HepG2 (cell line): Measurements from ENCODE around the gene FAM117B. TPM values are rescaled to one million over a fixed set of nuclear protein-coding genes. Genes with fewer than 3 reads are reported as not detected.

Source experiments
- ATAC-seq: fragments of 200-7000 bp; cut with Tn5 transposase; 3 replicates; pipeline ENCODE4 v1.9.1; 2020; ENCODE audit warnings: mild to moderate bottlenecking, moderate library complexity
- BruUV-seq: library from RNA; stranded (reverse); fragments of 400-500 nt; replicated peaks from 2 replicates; lab custom pipeline; 2021; lab: Mats Ljungman, UMichigan
- CTCF ChIA-PET: fragments of 300-600 bp; formaldehyde crosslinking; extraction: SDS; loops from one replicate; lab custom pipeline; 2021; ENCODE audit warnings: low total read pairs, inconsistent platforms, low intra/inter-chr PET ratio; lab: Yijun Ruan, JAX
- POLR2A ChIA-PET: fragments of 350-600 bp; sonication (Branson Sonifier 250); formaldehyde crosslinking; loops from one replicate; lab custom pipeline; 2020; ENCODE audit warnings: antibody characterized with exemption, inconsistent platforms; lab: Yijun Ruan, JAX
- DNase-seq: peaks from one replicate; pipeline ENCODE4 v3.0.0-alpha.2; 2015; ENCODE audit warnings: low spot score
- FAIRE-seq: peaks from 3 replicates; lab custom pipeline; 2011; peaks lifted over from hg19 to GRCh38; lab: Jason Lieb, UNC
- H2AFZ ChIP-seq: one replicate; pipeline ENCODE4 v1.6.1; 2011; ENCODE audit warnings: low read length, inconsistent platforms
- H3K27ac ChIP-seq: fragments of 300-600 bp; 3 replicates; pipeline ENCODE4 v1.8.0; 2011; ENCODE audit warnings: mixed run types, mild to moderate bottlenecking, mixed read lengths, low read length, inconsistent platforms; ENCODE audit not compliant: insufficient read depth; ENCODE audit errors: extremely low read length
- H3K27me3 ChIP-seq, 2 experiments: fragments of 200-600 bp in 1 of 2; 2 replicates in 1 of 2; 3 replicates in 1 of 2; pipeline versions ENCODE4 v1.6.0 to v1.8.0; 2011; ENCODE audit warnings: low read length in 2 of 2, mild to moderate bottlenecking in 2 of 2, moderate library complexity in 2 of 2, inconsistent platforms in 1 of 2; ENCODE audit not compliant: insufficient read depth in 2 of 2, control insufficient read depth in 1 of 2
- H3K36me3 ChIP-seq, 2 experiments: fragments of 200-600 bp in 1 of 2; replicated peaks in 1 of 2; 2 replicates in 1 of 2; 3 replicates in 1 of 2; pipeline versions ENCODE4 v1.5.1 to v1.8.0; 2011; ENCODE audit warnings: low read length in 2 of 2, inconsistent platforms in 1 of 2; ENCODE audit not compliant: insufficient read depth in 2 of 2, control insufficient read depth in 1 of 2
- H3K4me1 ChIP-seq: 2 replicates; pipeline ENCODE4 v1.5.1; 2012; ENCODE audit warnings: low read length, inconsistent platforms; ENCODE audit not compliant: insufficient read depth
- H3K4me2 ChIP-seq: 2 replicates; pipeline ENCODE4 v1.6.0; 2011; ENCODE audit warnings: low read depth, low read length, inconsistent platforms
- H3K4me3 ChIP-seq, 3 experiments: fragments of 200-600 bp in 1 of 3; sonication (generic), shearing (Covaris generic) in 1 of 3; replicated peaks in 1 of 3; 2 replicates each; pipeline ENCODE4 v1.5.1; 2011 to 2016; ENCODE audit warnings: low read length in 3 of 3, inconsistent platforms in 2 of 3, low read depth in 2 of 3, mild to moderate bottlenecking in 2 of 3, control low read depth in 1 of 3, mixed read lengths in 1 of 3; ENCODE audit not compliant: insufficient read depth in 1 of 3
- H3K79me2 ChIP-seq: one replicate; pipeline ENCODE4 v1.6.1; 2011; ENCODE audit warnings: low read length, inconsistent platforms; ENCODE audit not compliant: insufficient read depth
- H3K9ac ChIP-seq: 2 replicates; pipeline ENCODE4 v1.6.0; 2011; ENCODE audit warnings: mild to moderate bottlenecking, low read depth, low read length, inconsistent platforms; ENCODE audit not compliant: insufficient read depth
- H3K9me3 ChIP-seq: 2 replicates; pipeline ENCODE4 v1.5.1; 2012; ENCODE audit warnings: mild to moderate bottlenecking, low read length
- H4K20me1 ChIP-seq: 2 replicates; pipeline ENCODE4 v1.6.0; 2011; ENCODE audit warnings: inconsistent platforms, mild to moderate bottlenecking, low read length, moderate library complexity; ENCODE audit not compliant: insufficient read depth
- DDIT3 ChIP-seq: sonication (generic); formaldehyde crosslinking; IDR thresholded peaks from 2 replicates; pipeline ENCODE4 v1.4.0; 2020; ENCODE audit warnings: mild to moderate bottlenecking, missing genetic modification reagents
- ELK4 ChIP-seq: sonication (generic); formaldehyde crosslinking; IDR thresholded peaks from 2 replicates; pipeline ENCODE4 v1.9.0; 2021; ENCODE audit warnings: missing genetic modification reagents, borderline replicate concordance
- HMG20A ChIP-seq: IDR thresholded peaks from 2 replicates; pipeline ENCODE4 v1.6.1; 2016; ENCODE audit warnings: borderline replicate concordance
- KDM1A ChIP-seq: IDR thresholded peaks from 2 replicates; pipeline ENCODE4 v1.6.1; 2016; ENCODE audit warnings: missing compliant biosample characterization
- KDM4B ChIP-seq: sonication (generic); formaldehyde crosslinking; IDR thresholded peaks from 2 replicates; pipeline ENCODE4 v1.4.0; 2020; ENCODE audit warnings: missing genetic modification reagents
- MLX ChIP-seq: IDR thresholded peaks from 2 replicates; pipeline ENCODE4 v1.6.1; 2016
- NFKBIZ ChIP-seq: IDR thresholded peaks from 2 replicates; pipeline ENCODE4 v1.6.1; 2018; ENCODE audit warnings: missing genetic modification reagents, missing compliant biosample characterization
- SP2 ChIP-seq: sonication (generic); formaldehyde crosslinking; IDR thresholded peaks from 2 replicates; pipeline ENCODE4 v1.5.1; 2020; ENCODE audit warnings: mild to moderate bottlenecking, missing genetic modification reagents
- TCF12 ChIP-seq, 2 experiments: fragments of 450-650 bp in 1 of 2; sonication (generic) in 1 of 2; formaldehyde crosslinking in 1 of 2; IDR thresholded peaks; 2 replicates each; pipeline versions ENCODE4 v1.6.1 to v1.8.0; 2017 to 2022; ENCODE audit warnings: antibody characterized with exemption in 1 of 2, mild to moderate bottlenecking in 1 of 2, missing genetic modification reagents in 1 of 2, moderate library complexity in 1 of 2
- ZNF564 ChIP-seq: sonication (generic); formaldehyde crosslinking; IDR thresholded peaks from 2 replicates; pipeline ENCODE4 v1.8.1; 2023; ENCODE audit warnings: mild to moderate bottlenecking, missing genetic modification reagents
- ZNF800 ChIP-seq: sonication (generic); formaldehyde crosslinking; IDR thresholded peaks from 2 replicates; pipeline ENCODE4 v1.4.0; 2020; ENCODE audit warnings: missing genetic modification reagents
- ZNF839 ChIP-seq: sonication (generic); formaldehyde crosslinking; IDR thresholded peaks from 2 replicates; pipeline ENCODE4 v1.4.0; 2020; ENCODE audit warnings: missing genetic modification reagents, mild to moderate bottlenecking, borderline replicate concordance
- WGBS: methylation state at CpG from one replicate; pipeline ENCODE4 v1.1.6; 2017; ENCODE audit warnings: low lambda C conversion rate; 5-methylcytosine and 5-hydroxymethylcytosine counted together
- in situ Hi-C: cut with HindIII; loops from 2 replicates; pipeline ENCODE4 v1.10.0; 2017; ENCODE audit warnings: low pct_unique_long_range_greater_than_20kb; ENCODE audit not compliant: extremely low pct_ligation_motif_present
- intact Hi-C: fragments of 100-400 bp; cut with micrococcal nuclease; formaldehyde crosslinking; loops from one replicate; pipeline ENCODE4 v1.10.0; 2022; ENCODE audit not compliant: unreplicated experiment
- polyA plus RNA-seq, 8 experiments: library from polyadenylated mRNA; depleted of rRNA in 3 of 8; stranded (reverse) in 7 of 8; unstranded in 1 of 8; fragments of >200 nt; fragmentation: Illumina TruSeq in 4 of 8; extraction: Trizol in 4 of 8; gene quantifications; 2 replicates each; pipeline versions ENCODE4 v1.2.1 to v1.2.3, GENCODE V29; 2011 to 2016; ENCODE audit warnings: low read depth in 4 of 8, missing spikeins in 1 of 8, mixed read lengths in 1 of 8; ENCODE audit not compliant: insufficient read depth in 1 of 8
- total RNA-seq, 5 experiments: library from RNA; depleted of rRNA; stranded (reverse); fragments of >200 nt; fragmentation: Illumina TruSeq; extraction: Trizol; gene quantifications; 2 replicates each; pipeline ENCODE4 v1.2.3, GENCODE V29; 2016; ENCODE audit warnings: low read depth in 1 of 5

The FAM117B gene
- total and polyA plus RNA-seq, 2 of the 13 experiments (the other 11 are each of a cell fraction or from before 2014, with no cell fraction given) = 5.8 to 11.0 TPM

GRCh38 chr2:202814226-202814625 lies 179.5 kb downstream of the FAM117B start:
- H3K9ac ChIP-seq = no peak overlapping the region
- H3K9me3 ChIP-seq = no peaks in the 10 kb centered on the region
- H2AFZ ChIP-seq = no peak overlapping the region
- 100% methylated on average over 1 of the region's 1 CpG for WGBS
- DNase-seq (no peak), ATAC-seq (no peak)
- no peak overlapping the region for H3K4me2 ChIP-seq
- CTCF ChIA-PET = no interaction called here
- H3K27ac ChIP-seq = no peak overlapping the region
- H3K4me1 ChIP-seq = no peaks in the 10 kb centered on the region
- peak; percentile 95; the same call in 1 of the 2 replicates for TF ChIP-seq ZNF564 (CRISPR knock-in tag)
- no peak for TF ChIP-seq MLX (CRISPR knock-in tag)
- TF ChIP-seq, all 625 proteins: peak for 1
- in situ Hi-C loops = no loop called here
- FAIRE-seq = no peak
- no peaks in the 10 kb centered on the region for H3K79me2 ChIP-seq
- no peaks in the 10 kb centered on the region for H3K36me3 ChIP-seq
- no peaks in the 10 kb centered on the region for H3K27me3 ChIP-seq
- intact Hi-C loops = no loop called here
- POLR2A ChIA-PET = no interaction called here
- no peak overlapping the region for H3K4me3 ChIP-seq
- BruUV-seq = no TSS peak
- H4K20me1 ChIP-seq = no peaks in the 10 kb centered on the region

- no peaks in the 10 kb centered on the region for H3K36me3 ChIP-seq
- POLR2A ChIA-PET = no interaction called here
- in situ Hi-C loops = no loop called here
Measured at GRCh38 chr2:202815548-202816360, 181.0 kb downstream of the FAM117B start.

More at GRCh38 chr2:202815548-202816360, 181.0 kb downstream of the FAM117B start:
- no peak for FAIRE-seq
- Histone ChIP-seq H3K27ac (no peak overlapping the region), H2AFZ (no peak overlapping the region), H4K20me1 (no peaks in the 10 kb centered on the region), H3K4me2 (no peak overlapping the region), H3K9ac (no peak overlapping the region), H3K4me3 (no peak overlapping the region), H3K4me1 (no peaks in the 10 kb centered on the region), H3K9me3 (no peaks in the 10 kb centered on the region), H3K27me3 (no peaks in the 10 kb centered on the region), H3K79me2 (no peaks in the 10 kb centered on the region)
- ATAC-seq = no peak
- CTCF ChIA-PET = no interaction called here
- intact Hi-C loops = no loop called here
- no TSS peak for BruUV-seq
- DNase-seq = no peak
- WGBS = 78% methylated on average over 4 of the region's 4 CpGs
- TF ChIP-seq KDM4B (CRISPR knock-in tag) = no peak
- no peak for TF ChIP-seq ZNF800 (CRISPR knock-in tag)
- TF ChIP-seq ELK4 (CRISPR knock-in tag) = no peak
- no peak for TF ChIP-seq ZNF839 (CRISPR knock-in tag)
- TF ChIP-seq TCF12 (IDR thresholded peaks at IDR 0.05) = no peak
- TF ChIP-seq TCF12 (CRISPR knock-in tag; IDR thresholded peaks at IDR 0.05) = no peak
- no peak for TF ChIP-seq SP2 (CRISPR knock-in tag)
- TF ChIP-seq DDIT3 (CRISPR knock-in tag) = no peak
- no peak for TF ChIP-seq HMG20A (CRISPR knock-in tag)
- no peak for TF ChIP-seq KDM1A (CRISPR knock-in tag)
- no peak for TF ChIP-seq NFKBIZ
